Measurements from ENCODE around the gene HPCAL4. TPM values are rescaled to one million over a fixed set of nuclear protein-coding genes. Genes with fewer than 3 reads are reported as not detected.

The HPCAL4 gene
- not detected for total RNA-seq

DNA sequence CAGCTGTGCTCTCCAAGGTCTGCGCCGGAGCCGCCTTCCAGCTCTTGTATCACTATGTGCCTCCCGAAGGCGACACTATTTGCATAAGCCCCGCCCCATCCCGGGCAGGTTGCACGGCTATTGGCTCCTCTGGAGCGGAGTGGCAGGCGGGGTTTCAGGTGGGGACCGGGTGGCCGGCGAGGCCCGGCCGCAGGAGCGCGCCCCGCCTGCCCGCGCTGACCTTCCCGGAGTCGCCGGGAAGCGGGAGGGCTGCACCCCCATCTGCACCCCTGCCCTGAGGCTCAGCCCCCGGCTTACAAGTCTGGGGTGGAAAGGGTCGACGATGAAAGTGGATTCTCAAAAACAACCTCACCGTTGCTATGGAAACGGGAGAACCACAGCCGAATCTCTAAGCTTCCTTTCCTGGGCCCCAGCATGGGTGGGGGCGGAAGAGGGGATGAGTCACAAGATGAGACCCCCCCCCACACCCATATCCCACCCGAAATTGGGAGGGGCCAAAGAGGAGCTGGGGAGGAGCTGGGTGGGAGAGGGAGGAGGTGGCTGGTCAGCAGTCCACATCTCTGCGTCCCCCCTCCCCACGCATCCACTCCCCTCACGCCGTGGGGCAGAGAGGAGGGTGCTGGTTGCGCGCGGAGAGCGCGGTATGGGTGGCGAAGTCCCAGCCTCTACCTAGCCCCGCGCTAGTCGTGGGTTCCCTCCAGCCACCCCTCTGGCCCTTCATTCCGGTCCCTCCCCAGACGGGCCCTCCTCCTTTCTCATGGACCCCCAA, at the start of gene HPCAL4:
Gene HPCAL4 (minus strand): TSS at position 51 of the 769 bp plus-strand sequence. CDS start 6,830 bp downstream, outside the sequence.
- no peak for TF ChIP-seq POLR2A (IDR thresholded peaks at IDR 0.05)
- TF ChIP-seq, protein P1, sequence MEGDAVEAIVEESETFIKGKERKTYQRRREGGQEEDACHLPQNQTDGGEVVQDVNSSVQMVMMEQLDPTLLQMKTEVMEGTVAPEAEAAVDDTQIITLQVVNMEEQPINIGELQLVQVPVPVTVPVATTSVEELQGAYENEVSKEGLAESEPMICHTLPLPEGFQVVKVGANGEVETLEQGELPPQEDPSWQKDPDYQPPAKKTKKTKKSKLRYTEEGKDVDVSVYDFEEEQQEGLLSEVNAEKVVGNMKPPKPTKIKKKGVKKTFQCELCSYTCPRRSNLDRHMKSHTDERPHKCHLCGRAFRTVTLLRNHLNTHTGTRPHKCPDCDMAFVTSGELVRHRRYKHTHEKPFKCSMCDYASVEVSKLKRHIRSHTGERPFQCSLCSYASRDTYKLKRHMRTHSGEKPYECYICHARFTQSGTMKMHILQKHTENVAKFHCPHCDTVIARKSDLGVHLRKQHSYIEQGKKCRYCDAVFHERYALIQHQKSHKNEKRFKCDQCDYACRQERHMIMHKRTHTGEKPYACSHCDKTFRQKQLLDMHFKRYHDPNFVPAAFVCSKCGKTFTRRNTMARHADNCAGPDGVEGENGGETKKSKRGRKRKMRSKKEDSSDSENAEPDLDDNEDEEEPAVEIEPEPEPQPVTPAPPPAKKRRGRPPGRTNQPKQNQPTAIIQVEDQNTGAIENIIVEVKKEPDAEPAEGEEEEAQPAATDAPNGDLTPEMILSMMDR (IDR thresholded peaks at IDR 0.05), result no peak
- H3K4me3 ChIP-seq (ENCODE audit: low read depth, poor library complexity, severe bottlenecking), result no peak within 1 kb of the TSS
- DNase-seq (ENCODE audit: low spot score in 2 of 2), result peak; percentile 75 to 94
- WGBS, 2 donors, result 2 to 5% methylated on average over 43 to 46 of the region's 47 CpGs
- intact Hi-C loops (cut with DNase I; ENCODE audit: low total_unique reads), result no loop called here

DNA sequence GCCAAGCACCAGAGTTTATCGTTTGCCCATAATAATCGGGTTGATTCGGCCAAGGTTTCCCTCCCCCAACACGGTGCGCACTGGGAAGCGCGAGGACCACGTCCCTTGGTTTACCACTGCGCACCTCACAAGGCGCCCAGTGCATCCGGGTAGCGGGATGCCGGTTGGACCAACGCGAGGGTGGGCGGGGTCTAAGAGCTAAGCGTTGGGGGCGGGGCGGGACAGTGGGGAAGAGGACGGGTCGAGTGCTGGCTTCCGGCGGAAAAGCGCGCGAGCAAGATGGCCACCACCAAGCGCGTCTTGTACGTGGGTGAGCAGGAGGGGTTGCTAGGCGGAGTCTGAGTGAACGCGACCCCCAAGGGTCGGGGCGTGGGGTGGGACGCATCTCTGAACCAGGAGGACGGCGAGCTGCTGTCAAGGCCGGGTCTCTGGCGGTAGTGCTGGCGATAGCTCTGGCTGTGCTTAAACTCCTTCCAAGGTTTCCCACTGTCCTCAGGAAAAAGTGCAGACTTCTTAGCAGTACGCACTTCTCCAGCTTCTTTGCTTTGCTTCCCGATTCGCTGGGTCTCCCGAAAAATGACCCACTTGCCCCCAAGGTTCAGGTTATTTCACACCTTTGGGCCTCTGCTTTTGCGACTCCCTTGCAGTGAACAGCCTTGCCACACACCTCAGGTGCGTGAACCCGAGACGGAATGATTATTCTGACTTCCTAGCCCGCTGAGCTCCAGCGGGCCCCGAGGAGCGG, 47.6 kb upstream of the HPCAL4 start, which contains the start of gene PPIE:
Gene PPIE (plus strand): TSS at position 261 of the 745 bp plus-strand sequence. CDS start 19 bp downstream, at position 280.
- H3K4me3 ChIP-seq (ENCODE audit: low read depth, poor library complexity, severe bottlenecking), result peak within 1 kb of the TSS; percentile 71
- intact Hi-C loops (cut with DNase I; ENCODE audit: low total_unique reads), result no loop called here
- peak; percentile 93 to 98 for DNase-seq (ENCODE audit: low spot score in 2 of 2)
- TF ChIP-seq POLR2A (IDR thresholded peaks at IDR 0.05), result no peak
- TF ChIP-seq, protein P1 (IDR thresholded peaks at IDR 0.05), result no peak
- WGBS, 2 donors, result 1% methylated on average over 47 to 51 of the region's 52 CpGs

DNA sequence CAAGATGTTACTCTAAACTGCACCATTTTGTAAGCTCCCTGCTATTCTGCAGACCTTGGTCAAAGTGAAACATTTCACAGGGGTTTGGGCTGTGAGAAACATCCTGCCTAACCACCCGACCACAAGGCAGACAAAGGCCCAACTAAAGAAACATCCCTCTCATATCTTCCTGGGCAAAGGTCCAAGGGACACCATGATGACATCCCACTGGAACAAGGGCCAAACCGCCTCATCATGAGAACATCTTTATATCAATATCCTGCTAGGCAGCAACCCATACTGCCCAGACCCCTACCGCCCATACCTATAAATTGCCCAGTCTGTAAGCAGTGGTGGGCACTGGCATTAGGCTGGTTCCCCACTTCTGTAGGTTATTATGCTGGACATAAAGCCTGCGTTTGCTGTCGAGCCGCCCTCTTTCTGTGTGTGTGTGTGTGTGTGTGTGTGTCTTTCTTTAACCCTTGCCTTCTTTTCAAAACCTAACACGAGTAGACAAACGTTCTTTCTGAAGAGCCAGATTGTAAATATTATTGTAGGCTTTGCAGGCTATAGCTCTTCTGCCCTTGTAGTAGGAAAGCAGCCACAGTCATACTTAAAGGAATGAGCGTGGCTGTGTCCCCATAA, 46.4 kb upstream of the HPCAL4 start:
- 82 to 84% methylated on average over 9 of the region's 9 CpGs for WGBS, 2 donors
- DNase-seq (ENCODE audit: low spot score in 2 of 2), result no peak
- no peak overlapping the region for H3K4me3 ChIP-seq (ENCODE audit: low read depth, poor library complexity, severe bottlenecking)
- no peak for TF ChIP-seq POLR2A (IDR thresholded peaks at IDR 0.05)
- TF ChIP-seq, protein P1 (IDR thresholded peaks at IDR 0.05), result no peak
- intact Hi-C loops (cut with DNase I; ENCODE audit: low total_unique reads), result no loop called here

DNA sequence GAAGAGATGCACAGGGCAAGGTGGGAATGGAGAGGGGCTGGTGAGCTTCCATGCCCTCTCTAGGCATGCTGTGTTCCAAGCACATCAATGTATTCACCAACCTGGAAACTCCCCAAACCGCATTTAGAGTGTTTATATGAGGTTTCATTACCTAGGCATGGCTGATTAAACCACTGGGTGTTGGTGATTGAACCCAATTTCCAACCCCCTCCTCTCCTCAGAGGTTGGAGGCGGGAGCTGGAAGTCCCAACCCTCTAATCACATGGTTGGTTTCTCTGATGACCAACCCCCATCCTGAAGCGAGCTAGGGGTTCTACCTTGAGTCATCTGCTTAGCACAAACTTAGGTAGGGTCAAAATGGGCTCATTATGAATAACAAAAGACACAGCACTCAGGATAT, 44.5 kb upstream of the HPCAL4 start:
- no peak for DNase-seq (ENCODE audit: low spot score in 2 of 2)
- 70 to 76% methylated on average over 3 of the region's 3 CpGs for WGBS, 2 donors
- TF ChIP-seq, protein P1 (IDR thresholded peaks at IDR 0.05), result no peak
- no peak for TF ChIP-seq POLR2A (IDR thresholded peaks at IDR 0.05)
- H3K4me3 ChIP-seq (ENCODE audit: low read depth, poor library complexity, severe bottlenecking), result no peak overlapping the region
- intact Hi-C loops (cut with DNase I; ENCODE audit: low total_unique reads), result no loop called here

DNA sequence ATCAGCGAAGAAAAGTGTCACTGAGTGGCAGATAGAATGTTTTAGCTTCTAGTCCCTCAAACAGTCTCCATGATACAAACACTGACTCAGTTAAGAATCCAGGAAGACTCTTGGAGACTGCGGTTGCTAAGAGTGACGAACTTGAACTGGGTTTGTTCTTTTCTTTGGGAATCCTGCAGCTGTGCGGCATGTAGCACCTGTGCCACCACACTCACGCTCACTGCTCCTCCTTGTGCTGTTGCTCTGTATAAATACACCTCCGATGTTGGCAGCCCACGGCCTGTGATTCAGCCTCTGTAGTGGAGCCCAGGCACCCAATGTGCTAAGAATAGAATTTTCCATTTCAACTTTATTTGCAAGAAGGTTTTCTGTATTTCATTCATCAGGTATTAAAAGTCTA, 41.9 kb upstream of the HPCAL4 start:
- H3K4me3 ChIP-seq (ENCODE audit: low read depth, poor library complexity, severe bottlenecking), result no peak overlapping the region
- 57 to 67% methylated on average over 7 of the region's 7 CpGs for WGBS, 2 donors
- TF ChIP-seq, protein P1 (IDR thresholded peaks at IDR 0.05), result no peak
- no peak for TF ChIP-seq POLR2A (IDR thresholded peaks at IDR 0.05)
- DNase-seq (ENCODE audit: low spot score in 2 of 2), result no peak
- intact Hi-C loops (cut with DNase I; ENCODE audit: low total_unique reads), result no loop called here
